A549 (cell line): ENCODE data around the gene KREMEN1. TPM values are rescaled to one million over a fixed set of nuclear protein-coding genes. Genes with fewer than 3 reads are reported as not detected.

Source experiments
- ATAC-seq, 2 experiments: fragments of 200-7000 bp in 1 of 2; fragments of >200 bp in 1 of 2; cut with Nextera tagmentation in 1 of 2; cut with Tn5 transposase in 1 of 2; 3 replicates each; pipeline versions ENCODE4 v1.8.0 to v1.9.1; 2018 to 2020; ENCODE audit warnings: mild to moderate bottlenecking in 1 of 2, moderate library complexity in 1 of 2
- CTCF ChIA-PET: fragments of 300-600 bp; sonication (Branson Sonifier 250); formaldehyde crosslinking; extraction: SDS; loops from one replicate; lab custom pipeline; 2021; ENCODE audit warnings: antibody characterized with exemption, inconsistent platforms; lab: Yijun Ruan, JAX
- POLR2A ChIA-PET: fragments of 350-600 bp; formaldehyde crosslinking; extraction: SDS; loops from one replicate; lab custom pipeline; 2021; ENCODE audit warnings: antibody characterized with exemption, inconsistent platforms; lab: Yijun Ruan, JAX
- DNase-seq, 2 experiments: peaks; one replicate each; pipeline versions ENCODE4 v3.0.0 to v3.0.0-alpha.2; 2011 to 2016; ENCODE audit warnings: low read depth in 1 of 2, low spot score in 1 of 2
- FAIRE-seq: peaks from 2 replicates; lab custom pipeline; 2011; peaks lifted over from hg19 to GRCh38; lab: Jason Lieb, UNC
- H3K27ac ChIP-seq, 2 experiments: fragments of >200 bp; sonication (Bioruptor Twin); formaldehyde crosslinking; 3 replicates each; pipeline ENCODE4 v1.5.1; 2016 to 2017
- H3K4me1 ChIP-seq: fragments of >200 bp; sonication (Bioruptor Twin); formaldehyde crosslinking; 3 replicates; pipeline ENCODE4 v1.6.1; 2016
- H3K4me2 ChIP-seq: fragments of >200 bp; sonication (Bioruptor Twin); formaldehyde crosslinking; 3 replicates; pipeline ENCODE4 v1.6.1; 2016
- H3K4me3 ChIP-seq: fragments of >200 bp; sonication (Bioruptor Twin); formaldehyde crosslinking; 3 replicates; pipeline ENCODE4 v1.5.1; 2016
- H3K9me3 ChIP-seq: fragments of >200 bp; sonication (Bioruptor Twin); formaldehyde crosslinking; 3 replicates; pipeline ENCODE4 v1.6.1; 2016
- BCL3 ChIP-seq: fragments of >200 bp; sonication (Bioruptor Twin); formaldehyde crosslinking; IDR thresholded peaks from 3 replicates; pipeline ENCODE4 v1.6.1; 2016
- CBX8 ChIP-seq: fragments of 200-600 bp; sonication (generic); IDR thresholded peaks from 2 replicates; pipeline ENCODE4 v1.6.1; 2016
- EHMT2 ChIP-seq: fragments of 200-600 bp; sonication (generic); IDR thresholded peaks from 2 replicates; pipeline ENCODE4 v1.6.1; 2016; ENCODE audit warnings: antibody characterized with exemption, low read depth, mild to moderate bottlenecking, moderate library complexity
- FOSB ChIP-seq: fragments of 250-450 bp; sonication (Bioruptor Pico); IDR thresholded peaks from 2 replicates; pipeline ENCODE4 v1.5.0; 2020; ENCODE audit warnings: mild to moderate bottlenecking, moderate library complexity
- GATA3 ChIP-seq: IDR thresholded peaks from 2 replicates; pipeline ENCODE4 v1.6.1; 2012; ENCODE audit warnings: borderline replicate concordance
- HES2 ChIP-seq: fragments of >200 bp; sonication (Bioruptor Twin); formaldehyde crosslinking; IDR thresholded peaks from 2 replicates; pipeline ENCODE4 v1.6.1; 2016
- HOXA7 ChIP-seq: fragments of 250-450 bp; sonication (Bioruptor Pico); IDR thresholded peaks from 2 replicates; pipeline ENCODE4 v1.5.0; 2020; ENCODE audit warnings: mild to moderate bottlenecking, moderate library complexity
- HOXB13 ChIP-seq: fragments of 250-450 bp; sonication (Bioruptor Pico); IDR thresholded peaks from 2 replicates; pipeline ENCODE4 v1.5.0; 2020; ENCODE audit warnings: low read depth, mild to moderate bottlenecking, moderate library complexity
- HOXB5 ChIP-seq: fragments of 250-450 bp; sonication (Bioruptor Pico); IDR thresholded peaks from 2 replicates; pipeline ENCODE4 v1.5.0; 2020; ENCODE audit warnings: mild to moderate bottlenecking, moderate library complexity
- KDM1A ChIP-seq: fragments of 200-600 bp; sonication (generic); IDR thresholded peaks from 2 replicates; pipeline ENCODE4 v1.6.1; 2016; ENCODE audit warnings: low read depth, mild to moderate bottlenecking
- KDM5A ChIP-seq: fragments of 200-600 bp; sonication (generic); IDR thresholded peaks from 2 replicates; pipeline ENCODE4 v1.6.1; 2016; ENCODE audit warnings: antibody characterized with exemption, mild to moderate bottlenecking
- MAFK ChIP-seq: fragments of 450-650 bp; IDR thresholded peaks from 2 replicates; pipeline ENCODE4 v1.6.1; 2014; ENCODE audit not compliant: partially characterized antibody
- MYC ChIP-seq: IDR thresholded peaks from 2 replicates; pipeline ENCODE4 v1.6.1; 2012; ENCODE audit warnings: mild to moderate bottlenecking, inconsistent platforms, low read length, improper control_type of control experiment, borderline replicate concordance
- NPAS2 ChIP-seq: fragments of 250-450 bp; sonication (Bioruptor Pico); IDR thresholded peaks from 2 replicates; pipeline ENCODE4 v1.8.0; 2022; ENCODE audit warnings: mild to moderate bottlenecking, moderate library complexity, borderline replicate concordance
- PHF8 ChIP-seq: fragments of 200-600 bp; sonication (generic); IDR thresholded peaks from 2 replicates; pipeline ENCODE4 v1.6.1; 2016; ENCODE audit warnings: low read depth, mild to moderate bottlenecking, antibody characterized with exemption, moderate library complexity, borderline replicate concordance
- POLR2A ChIP-seq: IDR thresholded peaks from 2 replicates; pipeline ENCODE4 v1.6.1; 2012; ENCODE audit warnings: mild to moderate bottlenecking, low read length
- RAD21 ChIP-seq, 2 experiments: fragments of >200 bp in 1 of 2; sonication (Bioruptor Twin) in 1 of 2; formaldehyde crosslinking in 1 of 2; IDR thresholded peaks in 1 of 2; conservative IDR thresholded peaks in 1 of 2; 2 replicates in 1 of 2; 3 replicates in 1 of 2; pipeline ENCODE4 v1.6.1; 2012 to 2018; ENCODE audit warnings: inconsistent platforms in 1 of 2
- RFX5 ChIP-seq: fragments of 450-650 bp; IDR thresholded peaks from 2 replicates; pipeline ENCODE4 v1.7.1; 2014; ENCODE audit warnings: antibody characterized with exemption, mild to moderate bottlenecking, moderate library complexity
- RNF2 ChIP-seq: fragments of 200-600 bp; sonication (generic); IDR thresholded peaks from 2 replicates; pipeline ENCODE4 v1.6.1; 2016; ENCODE audit warnings: low read depth, mild to moderate bottlenecking, antibody characterized with exemption, moderate library complexity, borderline replicate concordance
- SMC3 ChIP-seq: fragments of >200 bp; sonication (Bioruptor Twin); formaldehyde crosslinking; IDR thresholded peaks from 3 replicates; pipeline ENCODE4 v1.6.1; 2018; ENCODE audit warnings: inconsistent platforms
- TP53 ChIP-seq: fragments of 250-450 bp; sonication (Bioruptor Pico); IDR thresholded peaks from 2 replicates; pipeline ENCODE4 v1.5.0; 2021; ENCODE audit warnings: mild to moderate bottlenecking, moderate library complexity
- ZC3H11A ChIP-seq: fragments of 450-650 bp; IDR thresholded peaks from 2 replicates; pipeline ENCODE4 v1.6.1; 2014; ENCODE audit warnings: antibody characterized with exemption, mild to moderate bottlenecking
- ZNF302 ChIP-seq: fragments of 250-450 bp; sonication (Bioruptor Pico); IDR thresholded peaks from 2 replicates; pipeline ENCODE4 v1.9.0; 2021; ENCODE audit warnings: inconsistent platforms, mild to moderate bottlenecking, moderate library complexity
- ZSCAN20 ChIP-seq: fragments of 250-450 bp; sonication (Bioruptor Pico); IDR thresholded peaks from 2 replicates; pipeline ENCODE4 v1.8.0; 2022; ENCODE audit warnings: mild to moderate bottlenecking, moderate library complexity
- WGBS: methylation state at CpG from one replicate; pipeline ENCODE4 v1.1.6; 2017; ENCODE audit errors: missing lambda C conversion rate; 5-methylcytosine and 5-hydroxymethylcytosine counted together
- polyA plus RNA-seq, 4 experiments: library from polyadenylated mRNA; depleted of rRNA in 3 of 4; stranded (reverse); fragments of >200 nt; fragmentation: RNase III in 1 of 4; extraction: RNeasy Plus Mini Kit Qiagen cat#74134 plus additional on column Dnase treatment in 1 of 4; gene quantifications; 2 replicates in 3 of 4; 3 replicates in 1 of 4; pipeline ENCODE4 v1.2.3, GENCODE V29; 2011 to 2017

The KREMEN1 gene
- polyA plus RNA-seq, 2 of the 4 experiments (the other 2 are of a cell fraction), result 1.7 to 2.5 TPM

GRCh38 chr22:29078036-29078868, 5.4 kb downstream of the KREMEN1 start:
- ATAC-seq, result no peak
- no peak for DNase-seq
- TF ChIP-seq ZC3H11A (no peak), TP53 (CRISPR knock-in tag) (no peak), EHMT2 (no peak), POLR2A (no peak), SMC3 (no peak), RFX5 (no peak), RAD21 (conservative IDR thresholded peaks at IDR 0.05 in 1 of 2, IDR thresholded peaks at IDR 0.05 in 1 of 2) (no peak)
- Histone ChIP-seq H3K27ac (no peak overlapping the region), H3K4me1 (0 out of 3 replicates have a peak, but pooled peaks cover 5% of the 10 kb centered on the region), H3K4me3 (no peak overlapping the region), H3K4me2 (no peak overlapping the region), H3K9me3 (no peaks in the 10 kb centered on the region)
- 85% methylated on average over 6 of the region's 6 CpGs for whole genome bisulfite sequencing
- FAIRE-seq, result no peak
- ChIA-PET POLR2A (no interaction called here), CTCF (interaction anchor here (0.6 kb wide), 1 partner anchor 38 kb away, joined by 3 read pairs; no protein-coding TSS in a partner anchor)

- CTCF ChIA-PET, result interaction anchor here (0.6 kb wide), 1 partner anchor 38 kb away, joined by 3 read pairs; no protein-coding TSS in a partner anchor
- H3K4me2 ChIP-seq, result no peak overlapping the region
- no peak for FAIRE-seq
- 0 out of 3 replicates have a peak, but pooled peaks cover 2% of the 10 kb centered on the region for H3K4me1 ChIP-seq
- H3K9me3 ChIP-seq, result no peaks in the 10 kb centered on the region
- no peak for ATAC-seq
- no peak overlapping the region for H3K27ac ChIP-seq
- DNase-seq, result no peak
- TF ChIP-seq BCL3, result no peak
- TF ChIP-seq RAD21 (conservative IDR thresholded peaks at IDR 0.05 in 1 of 2, IDR thresholded peaks at IDR 0.05 in 1 of 2), result no peak
- no peak for TF ChIP-seq HOXB13 (CRISPR knock-in tag)
- no peak for TF ChIP-seq KDM1A
- TF ChIP-seq ZNF302, result no peak
- TF ChIP-seq FOSB (CRISPR knock-in tag), result no peak
- no peak for TF ChIP-seq PHF8
- TF ChIP-seq RNF2, result no peak
- TF ChIP-seq CBX8, result no peak
- no peak for TF ChIP-seq MAFK
- TF ChIP-seq HOXA7 (CRISPR knock-in tag), result no peak
- TF ChIP-seq HES2, result no peak
- no peak for TF ChIP-seq MYC
- TF ChIP-seq GATA3, result no peak
- TF ChIP-seq KDM5A, result no peak
- TF ChIP-seq HOXB5, result no peak
- TF ChIP-seq NPAS2 (CRISPR knock-in tag), result no peak
- TF ChIP-seq ZSCAN20 (CRISPR knock-in tag), result no peak
- TF ChIP-seq, all 56 proteins: peak for 0
- H3K4me3 ChIP-seq, result no peak overlapping the region
- POLR2A ChIA-PET, result no interaction called here
- 84% methylated on average over 6 of the region's 6 CpGs for WGBS
Measured at GRCh38 chr22:29078869-29079207, 6.0 kb downstream of the KREMEN1 start.
